IMR-90 (cell line): Measurements from ENCODE around the gene DOCK9. TPM values are rescaled to one million over a fixed set of nuclear protein-coding genes. Genes with fewer than 3 reads are reported as not detected.

Source experiments
- ATAC-seq: fragments of 200-7000 bp; cut with Tn5 transposase; 2 replicates; pipeline ENCODE4 v1.9.1; 2020; ENCODE audit warnings: low read depth, mild to moderate bottlenecking, moderate library complexity
- BruUV-seq: library from RNA; stranded (reverse); fragments of 400-500 nt; replicated peaks from 2 replicates; lab custom pipeline; 2021; lab: Mats Ljungman, UMichigan
- CTCF ChIA-PET: fragments of 300-600 bp; formaldehyde crosslinking; extraction: SDS; loops from one replicate; lab custom pipeline; 2021; ENCODE audit warnings: antibody characterized with exemption; lab: Yijun Ruan, JAX
- POLR2A ChIA-PET: fragments of 300-600 bp; sonication (Branson Sonifier 250); formaldehyde crosslinking; loops from one replicate; lab custom pipeline; 2022; ENCODE audit warnings: antibody characterized with exemption; ENCODE audit not compliant: unreplicated experiment; lab: Charles Lee
- DNase-seq: peaks from one replicate; pipeline ENCODE4 v3.0.0; 2013
- H2AFZ ChIP-seq: replicated peaks from 2 replicates; pipeline ENCODE3; 2013; ENCODE audit warnings: low read length, mild to moderate bottlenecking; ENCODE audit not compliant: poor library complexity
- H2AK5ac ChIP-seq: 2 replicates; pipeline ENCODE4 v1.6.1; 2013; ENCODE audit warnings: low read depth, low read length, inconsistent platforms
- H2AK9ac ChIP-seq: replicated peaks from 2 replicates; pipeline ENCODE3; 2013; ENCODE audit warnings: mild to moderate bottlenecking, low read depth, low read length, moderate library complexity; ENCODE audit not compliant: poor library complexity
- H2BK120ac ChIP-seq: 2 replicates; pipeline ENCODE4 v1.6.1; 2013; ENCODE audit warnings: low read depth, low read length, inconsistent platforms
- H2BK15ac ChIP-seq: 3 replicates; pipeline ENCODE4 v1.6.1; 2013; ENCODE audit warnings: low read depth, low read length, inconsistent platforms
- H2BK20ac ChIP-seq: 2 replicates; pipeline ENCODE4 v1.6.1; 2013; ENCODE audit warnings: low read depth, mild to moderate bottlenecking, inconsistent platforms, low read length, moderate library complexity
- H2BK5ac ChIP-seq: 2 replicates; pipeline ENCODE4 v1.6.1; 2013; ENCODE audit warnings: mild to moderate bottlenecking, low read depth, low read length, inconsistent platforms; ENCODE audit not compliant: poor library complexity, severe bottlenecking
- H3K14ac ChIP-seq: replicated peaks from 2 replicates; pipeline ENCODE4 v1.6.1; 2013; ENCODE audit warnings: low read depth, low read length, inconsistent platforms
- H3K18ac ChIP-seq: 2 replicates; pipeline ENCODE4 v1.6.1; 2013; ENCODE audit warnings: low read depth, low read length, control low read depth
- H3K23ac ChIP-seq: 2 replicates; pipeline ENCODE4 v1.6.1; 2013; ENCODE audit warnings: low read depth, low read length, inconsistent platforms
- H3K27ac ChIP-seq: 2 replicates; pipeline ENCODE4 v1.5.1; 2013; ENCODE audit warnings: mild to moderate bottlenecking, control low read depth, low read length; ENCODE audit not compliant: insufficient read depth
- H3K27me3 ChIP-seq: 2 replicates; pipeline ENCODE4 v1.6.1; 2013; ENCODE audit warnings: low read length; ENCODE audit not compliant: control insufficient read depth, insufficient read depth
- H3K36me3 ChIP-seq: 2 replicates; pipeline ENCODE4 v1.6.1; 2013; ENCODE audit warnings: low read length, mixed read lengths; ENCODE audit not compliant: control insufficient read depth, insufficient read depth
- H3K4ac ChIP-seq: 2 replicates; pipeline ENCODE4 v1.6.1; 2013; ENCODE audit warnings: low read depth, low read length, inconsistent platforms
- H3K4me1 ChIP-seq: 2 replicates; pipeline ENCODE4 v1.6.1; 2013; ENCODE audit warnings: low read length, mixed read lengths; ENCODE audit not compliant: control insufficient read depth, insufficient read depth
- H3K4me2 ChIP-seq: 2 replicates; pipeline ENCODE4 v1.6.1; 2013; ENCODE audit warnings: low read depth, mild to moderate bottlenecking, control low read depth, low read length, moderate library complexity
- H3K4me3 ChIP-seq: 2 replicates; pipeline ENCODE4 v1.5.1; 2013; ENCODE audit warnings: low read depth, mild to moderate bottlenecking, control low read depth, low read length, moderate library complexity; ENCODE audit not compliant: insufficient read depth
- H3K56ac ChIP-seq: 2 replicates; pipeline ENCODE4 v1.6.1; 2013; ENCODE audit warnings: low read length, inconsistent platforms; ENCODE audit not compliant: insufficient read depth; ENCODE audit errors: extremely low read depth
- H3K79me1 ChIP-seq, 2 experiments: 2 replicates each; pipeline ENCODE4 v1.6.1; 2013; ENCODE audit warnings: low read length in 2 of 2, inconsistent platforms in 1 of 2, low read depth in 1 of 2
- H3K9ac ChIP-seq: 2 replicates; pipeline ENCODE4 v1.6.1; 2013; ENCODE audit warnings: low read depth, low read length, control low read depth
- H3K9me1 ChIP-seq: 2 replicates; pipeline ENCODE4 v1.6.1; 2013; ENCODE audit warnings: low read length, inconsistent platforms; ENCODE audit not compliant: insufficient read depth
- H3K9me3 ChIP-seq: 2 replicates; pipeline ENCODE4 v1.6.1; 2013; ENCODE audit warnings: low read length; ENCODE audit not compliant: control insufficient read depth, insufficient read depth
- H4K20me1 ChIP-seq: 2 replicates; pipeline ENCODE4 v1.6.1; 2013; ENCODE audit warnings: low read length, inconsistent platforms; ENCODE audit not compliant: insufficient read depth
- H4K5ac ChIP-seq: 2 replicates; pipeline ENCODE4 v1.6.1; 2013; ENCODE audit warnings: mild to moderate bottlenecking, low read depth, low read length, control low read depth
- H4K8ac ChIP-seq, 2 experiments: 2 replicates each; pipeline ENCODE4 v1.6.1; 2013; ENCODE audit warnings: low read depth in 2 of 2, low read length in 2 of 2, control low read depth in 1 of 2, inconsistent platforms in 1 of 2
- H4K91ac ChIP-seq: 2 replicates; pipeline ENCODE4 v1.6.1; 2013; ENCODE audit warnings: low read depth, low read length, inconsistent platforms; ENCODE audit not compliant: insufficient read depth
- BHLHE40 ChIP-seq: fragments of 150-350 bp; IDR thresholded peaks from 2 replicates; pipeline ENCODE4 v1.6.1; 2016; ENCODE audit warnings: mild to moderate bottlenecking, low read depth, low read length
- CEBPB ChIP-seq: IDR thresholded peaks from 2 replicates; pipeline ENCODE4 v1.6.1; 2012; ENCODE audit warnings: low read depth, low read length, improper control_type of control experiment
- CHD1 ChIP-seq: IDR thresholded peaks from 2 replicates; pipeline ENCODE4 v1.6.1; 2012; ENCODE audit warnings: low read depth, low read length, improper control_type of control experiment
- FOS ChIP-seq: fragments of 150-350 bp; IDR thresholded peaks from 2 replicates; pipeline ENCODE4 v1.6.1; 2016; ENCODE audit warnings: low read depth, low read length
- MAFK ChIP-seq: IDR thresholded peaks from 2 replicates; pipeline ENCODE4 v1.6.1; 2012; ENCODE audit warnings: low read depth, low read length, improper control_type of control experiment
- MAZ ChIP-seq: IDR thresholded peaks from 2 replicates; pipeline ENCODE4 v1.6.1; 2012; ENCODE audit warnings: low read depth, mild to moderate bottlenecking, low read length, improper control_type of control experiment, moderate library complexity, borderline replicate concordance
- MXI1 ChIP-seq: IDR thresholded peaks from 2 replicates; pipeline ENCODE4 v1.6.1; 2012; ENCODE audit warnings: low read depth, mild to moderate bottlenecking, low read length, moderate library complexity, borderline replicate concordance
- NFE2L2 ChIP-seq: fragments of 150-350 bp; IDR thresholded peaks from 2 replicates; pipeline ENCODE4 v1.6.1; 2016; ENCODE audit warnings: low read depth, mild to moderate bottlenecking, low read length
- POLR2A ChIP-seq: IDR thresholded peaks from 2 replicates; pipeline ENCODE4 v1.6.1; 2012; ENCODE audit warnings: mild to moderate bottlenecking, low read depth, low read length
- RAD21 ChIP-seq: IDR thresholded peaks from 2 replicates; pipeline ENCODE4 v1.6.1; 2012; ENCODE audit warnings: low read length, improper control_type of control experiment
- RCOR1 ChIP-seq: IDR thresholded peaks from 2 replicates; pipeline ENCODE4 v1.6.1; 2012; ENCODE audit warnings: mild to moderate bottlenecking, low read length, improper control_type of control experiment; ENCODE audit not compliant: insufficient replicate concordance
- RFX5 ChIP-seq: IDR thresholded peaks from 2 replicates; pipeline ENCODE4 v1.8.0; 2012; ENCODE audit warnings: low read depth, mild to moderate bottlenecking, low read length, moderate library complexity
- SMC3 ChIP-seq: fragments of 150-350 bp; IDR thresholded peaks from 2 replicates; pipeline ENCODE4 v1.6.1; 2016; ENCODE audit warnings: low read depth, mild to moderate bottlenecking, antibody characterized with exemption, low read length, moderate library complexity
- WGBS, 2 experiments: methylation state at CpG; one replicate each; pipeline versions ENCODE4 v1.1.5 to v1.1.7; 2013; ENCODE audit warnings: missing lambda C conversion rate in 2 of 2; ENCODE audit not compliant: insufficient read length in 1 of 2; ENCODE audit errors: extremely low coverage in 2 of 2; 5-methylcytosine and 5-hydroxymethylcytosine counted together
- dilution Hi-C: fragments of 300-500 bp; cut with HindIII; formaldehyde crosslinking; loops from one replicate; pipeline ENCODE4 v1.14.3; 2018; ENCODE audit warnings: low sequenced_read_pairs; ENCODE audit not compliant: unreplicated experiment
- in situ Hi-C: fragments of 300-500 bp; cut with MboI; formaldehyde crosslinking; loops from 3 replicates; pipeline ENCODE4 v1.14.3; 2019; ENCODE audit warnings: low sequenced_read_pairs, inconsistent platforms, mixed read lengths
- intact Hi-C: fragments of 100-400 bp; cut with micrococcal nuclease; formaldehyde crosslinking; loops from 2 replicates; pipeline ENCODE4 v1.10.0; 2022
- polyA plus RNA-seq, 3 experiments: library from polyadenylated mRNA; depleted of rRNA; stranded (reverse); fragments of >200 nt; gene quantifications; 2 replicates each; pipeline ENCODE4 v1.2.3, GENCODE V29; 2012; ENCODE audit warnings: low replicate concordance in 1 of 3
- total RNA-seq: library from RNA; depleted of rRNA; stranded (reverse); fragments of >200 nt; gene quantifications from 2 replicates; pipeline ENCODE4 v1.2.3, GENCODE V29; 2012
- TF ChIP-seq, protein P1 (sequence below): fragments of 150-350 bp; IDR thresholded peaks from 2 replicates; pipeline ENCODE4 v1.6.1; 2017; ENCODE audit warnings: mild to moderate bottlenecking, antibody characterized with exemption, low read length, low read depth
- TF ChIP-seq, protein P2 (sequence below): conservative IDR thresholded peaks from 2 replicates; pipeline ENCODE4 v1.5.1; 2012; ENCODE audit warnings: mild to moderate bottlenecking, low read depth, low read length, improper control_type of control experiment

The DOCK9 gene
- total and polyA plus RNA-seq, 2 of the 4 experiments (the other 2 are of a cell fraction): 4.8 to 7.2 TPM

DNA sequence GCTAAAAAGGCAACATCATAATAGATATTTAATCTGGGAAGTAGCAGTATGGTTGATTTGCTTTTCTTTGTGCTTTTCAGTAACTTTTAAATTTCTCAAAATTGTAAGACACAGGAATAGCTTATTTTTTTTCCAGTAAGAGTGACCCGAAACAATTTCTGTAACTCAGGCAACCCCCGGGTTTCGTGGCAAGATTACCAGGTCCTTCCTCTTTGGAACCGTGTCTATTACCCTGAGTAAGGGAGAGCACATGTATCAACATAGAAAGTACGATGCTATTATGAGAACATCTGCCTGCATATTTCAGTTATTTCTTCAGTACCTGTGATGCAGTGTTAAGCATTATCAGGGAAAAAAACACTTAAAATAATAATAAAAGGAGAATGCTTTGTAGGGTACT is 64.1 kb downstream of the DOCK9 start:
- Histone ChIP-seq H4K8ac (no peak overlapping the region), H3K4me3 (no peak overlapping the region), H2BK15ac (no peak overlapping the region), H2BK20ac (no peak overlapping the region), H3K36me3 (no peaks in the 10 kb centered on the region), H2AK9ac (no peak overlapping the region), H3K27me3 (no peaks in the 10 kb centered on the region), H3K23ac (no peak overlapping the region), H3K4me2 (no peak overlapping the region), H3K56ac (no peak overlapping the region), H2AK5ac (no peak overlapping the region), H4K20me1 (no peaks in the 10 kb centered on the region), H3K79me1 (no peaks in the 10 kb centered on the region), H2BK120ac (no peak overlapping the region; the same call in 1 of the 2 replicates), H3K4me1 (peaks cover 6% of the 10 kb centered on the region), H3K9ac (no peak overlapping the region), H3K27ac (no peak overlapping the region), H4K91ac (no peak overlapping the region), H2BK5ac (no peak overlapping the region), H4K5ac (no peak overlapping the region), H3K4ac (no peak overlapping the region), H3K9me3 (no peaks in the 10 kb centered on the region), H2AFZ (no peak overlapping the region), H3K18ac (no peak overlapping the region), H3K9me1 (peaks cover 13% of the 10 kb centered on the region), H3K14ac (no peak overlapping the region)
- no TSS peak for BruUV-seq
- TF ChIP-seq MXI1 (no peak), BHLHE40 (no peak), POLR2A (no peak), SMC3 (no peak), RCOR1 (no peak), CEBPB (no peak), FOS (no peak), RAD21 (no peak), NFE2L2 (no peak), MAFK (no peak), RFX5 (no peak), MAZ (no peak), CHD1 (no peak)
- TF ChIP-seq, protein P1, sequence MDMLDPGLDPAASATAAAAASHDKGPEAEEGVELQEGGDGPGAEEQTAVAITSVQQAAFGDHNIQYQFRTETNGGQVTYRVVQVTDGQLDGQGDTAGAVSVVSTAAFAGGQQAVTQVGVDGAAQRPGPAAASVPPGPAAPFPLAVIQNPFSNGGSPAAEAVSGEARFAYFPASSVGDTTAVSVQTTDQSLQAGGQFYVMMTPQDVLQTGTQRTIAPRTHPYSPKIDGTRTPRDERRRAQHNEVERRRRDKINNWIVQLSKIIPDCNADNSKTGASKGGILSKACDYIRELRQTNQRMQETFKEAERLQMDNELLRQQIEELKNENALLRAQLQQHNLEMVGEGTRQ: no peak
- TF ChIP-seq, protein P2, sequence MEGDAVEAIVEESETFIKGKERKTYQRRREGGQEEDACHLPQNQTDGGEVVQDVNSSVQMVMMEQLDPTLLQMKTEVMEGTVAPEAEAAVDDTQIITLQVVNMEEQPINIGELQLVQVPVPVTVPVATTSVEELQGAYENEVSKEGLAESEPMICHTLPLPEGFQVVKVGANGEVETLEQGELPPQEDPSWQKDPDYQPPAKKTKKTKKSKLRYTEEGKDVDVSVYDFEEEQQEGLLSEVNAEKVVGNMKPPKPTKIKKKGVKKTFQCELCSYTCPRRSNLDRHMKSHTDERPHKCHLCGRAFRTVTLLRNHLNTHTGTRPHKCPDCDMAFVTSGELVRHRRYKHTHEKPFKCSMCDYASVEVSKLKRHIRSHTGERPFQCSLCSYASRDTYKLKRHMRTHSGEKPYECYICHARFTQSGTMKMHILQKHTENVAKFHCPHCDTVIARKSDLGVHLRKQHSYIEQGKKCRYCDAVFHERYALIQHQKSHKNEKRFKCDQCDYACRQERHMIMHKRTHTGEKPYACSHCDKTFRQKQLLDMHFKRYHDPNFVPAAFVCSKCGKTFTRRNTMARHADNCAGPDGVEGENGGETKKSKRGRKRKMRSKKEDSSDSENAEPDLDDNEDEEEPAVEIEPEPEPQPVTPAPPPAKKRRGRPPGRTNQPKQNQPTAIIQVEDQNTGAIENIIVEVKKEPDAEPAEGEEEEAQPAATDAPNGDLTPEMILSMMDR: no peak
- CTCF ChIA-PET: no interaction called here
- ATAC-seq (no peak), DNase-seq (no peak)
- in situ Hi-C loops (no loop called here), dilution Hi-C loops (no loop called here), intact Hi-C loops (no loop called here)
- no CpG with 5 or more reads among the region's 5 CpGs for WGBS, 2 experiments
- POLR2A ChIA-PET: no interaction called here
